Measurements from ENCODE around the gene FOXP1.
A peak's percentile ranks its signal among the peaks of the same experiment; 100 is the strongest.

Gene FOXP1

DNA sequence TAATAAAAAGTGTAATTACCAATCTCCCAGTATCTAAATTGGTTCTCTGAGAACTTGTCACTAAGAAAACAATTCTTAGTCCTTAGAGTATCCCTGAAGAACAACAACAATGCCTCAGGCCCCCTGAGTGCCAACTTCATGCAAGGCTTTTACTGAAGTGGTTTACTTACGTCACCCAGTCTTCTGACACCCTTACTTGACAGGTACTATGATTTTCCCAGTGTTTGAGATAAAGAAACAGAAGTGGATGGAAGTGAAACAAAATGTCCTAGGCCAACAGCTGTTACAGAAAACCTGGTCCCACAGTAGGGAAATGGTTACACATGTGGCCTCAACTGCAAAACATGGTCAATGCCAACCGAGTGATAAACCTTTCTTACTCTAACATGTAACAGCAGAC lies 331.1 kb downstream of the FOXP1 start:
- no peak for ATAC-seq

DNA sequence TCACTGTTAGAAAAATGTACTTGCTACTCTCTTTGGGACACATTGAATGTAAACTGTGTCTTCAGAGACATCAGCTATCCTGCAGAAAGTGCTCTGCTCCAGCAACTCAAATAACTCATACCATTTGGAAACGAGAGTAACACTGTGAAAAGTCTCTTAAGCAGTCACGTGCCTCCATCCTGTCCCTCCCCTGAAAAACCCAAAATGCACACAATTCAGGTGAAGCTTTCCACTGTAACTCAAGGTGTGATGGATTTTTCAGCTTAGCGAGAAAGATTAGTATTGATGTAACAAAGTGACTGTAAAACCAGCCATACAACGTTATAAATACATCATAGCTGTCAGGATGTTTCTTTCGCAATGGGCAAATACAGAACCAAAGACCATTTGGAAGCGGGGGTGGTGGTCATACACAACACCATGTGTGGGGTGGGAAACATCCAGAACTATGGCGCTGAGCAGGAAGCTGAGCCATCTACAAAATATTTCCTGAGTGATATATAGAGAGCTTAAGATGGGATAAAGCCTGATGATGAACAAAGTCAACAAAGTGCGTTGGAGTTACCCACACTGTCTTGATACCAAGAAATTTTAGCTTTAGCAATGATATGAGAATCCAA lies 332.3 kb downstream of the FOXP1 start:
- no peak for ATAC-seq

DNA sequence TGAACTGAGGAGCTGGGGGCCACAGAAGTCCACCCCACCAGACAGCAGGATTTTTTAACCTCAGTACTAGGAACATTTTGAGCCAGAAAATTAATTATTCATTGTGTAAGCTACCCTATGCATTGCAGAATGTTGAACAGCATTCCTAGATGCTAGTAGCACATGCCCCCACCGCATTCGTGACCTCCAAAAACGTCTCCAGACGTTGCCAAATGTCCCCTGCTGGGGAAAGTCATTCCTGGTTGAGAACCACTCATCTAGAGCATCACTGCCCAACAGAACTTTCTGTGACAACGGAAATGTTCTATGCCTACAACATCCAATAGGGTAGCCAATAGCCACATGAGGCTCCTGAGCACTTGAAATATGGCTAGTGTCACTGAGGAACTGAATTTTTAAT lies 333.5 kb downstream of the FOXP1 start:
- no peak for ATAC-seq

DNA sequence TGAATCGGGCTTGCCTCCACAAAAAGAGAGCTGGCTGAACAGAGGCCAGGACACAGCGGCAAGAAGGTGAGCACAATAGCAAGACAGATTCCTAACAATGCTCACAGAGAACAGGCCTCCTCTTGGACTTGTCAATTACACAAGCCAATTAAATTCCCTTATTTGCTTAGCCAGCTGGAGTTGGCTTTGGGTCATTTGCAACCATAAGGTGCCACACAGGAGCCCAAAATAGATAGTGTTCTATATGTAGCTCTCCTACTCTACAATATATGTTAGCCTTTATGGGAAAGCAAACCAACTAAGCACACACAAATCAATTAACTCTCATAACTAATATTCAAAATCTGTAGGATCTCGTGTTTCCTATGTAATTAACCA lies 335.6 kb downstream of the FOXP1 start:
- ATAC-seq: no peak

DNA sequence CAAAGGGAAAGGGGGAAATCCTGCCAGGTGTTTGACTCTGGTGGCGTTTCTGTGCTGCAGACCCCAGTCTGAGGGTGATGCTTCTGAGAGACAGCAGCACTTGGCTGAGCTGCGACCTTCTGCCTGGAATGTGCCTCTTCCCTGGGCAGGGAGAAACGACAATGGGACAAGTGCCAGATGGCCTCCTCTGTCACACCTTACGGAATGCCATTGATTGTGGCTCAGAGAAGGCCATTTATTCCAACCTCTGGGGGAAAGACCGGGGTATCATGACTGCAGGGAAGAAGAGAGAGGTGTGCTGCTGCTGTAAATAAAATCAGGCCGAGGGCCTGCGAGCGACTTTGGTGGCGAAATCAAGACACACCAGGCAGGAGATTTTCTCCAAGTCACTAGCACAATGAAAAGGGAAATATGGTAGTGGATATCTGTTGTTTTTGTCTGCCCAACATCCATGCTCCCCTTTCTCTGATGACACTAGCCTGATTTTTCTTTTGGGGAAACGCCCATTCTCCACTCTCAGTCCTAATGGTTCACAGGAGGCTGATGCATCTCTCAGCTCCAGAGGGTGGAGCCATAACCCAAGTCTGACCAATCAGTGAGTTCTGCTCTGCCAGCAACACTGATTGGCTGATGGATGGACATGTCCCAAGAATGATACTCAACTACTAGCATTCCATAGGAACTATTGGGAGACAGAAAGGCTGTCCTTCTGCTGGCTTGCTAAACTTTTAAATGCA lies 336.1 kb downstream of the FOXP1 start:
- no peak for ATAC-seq

DNA sequence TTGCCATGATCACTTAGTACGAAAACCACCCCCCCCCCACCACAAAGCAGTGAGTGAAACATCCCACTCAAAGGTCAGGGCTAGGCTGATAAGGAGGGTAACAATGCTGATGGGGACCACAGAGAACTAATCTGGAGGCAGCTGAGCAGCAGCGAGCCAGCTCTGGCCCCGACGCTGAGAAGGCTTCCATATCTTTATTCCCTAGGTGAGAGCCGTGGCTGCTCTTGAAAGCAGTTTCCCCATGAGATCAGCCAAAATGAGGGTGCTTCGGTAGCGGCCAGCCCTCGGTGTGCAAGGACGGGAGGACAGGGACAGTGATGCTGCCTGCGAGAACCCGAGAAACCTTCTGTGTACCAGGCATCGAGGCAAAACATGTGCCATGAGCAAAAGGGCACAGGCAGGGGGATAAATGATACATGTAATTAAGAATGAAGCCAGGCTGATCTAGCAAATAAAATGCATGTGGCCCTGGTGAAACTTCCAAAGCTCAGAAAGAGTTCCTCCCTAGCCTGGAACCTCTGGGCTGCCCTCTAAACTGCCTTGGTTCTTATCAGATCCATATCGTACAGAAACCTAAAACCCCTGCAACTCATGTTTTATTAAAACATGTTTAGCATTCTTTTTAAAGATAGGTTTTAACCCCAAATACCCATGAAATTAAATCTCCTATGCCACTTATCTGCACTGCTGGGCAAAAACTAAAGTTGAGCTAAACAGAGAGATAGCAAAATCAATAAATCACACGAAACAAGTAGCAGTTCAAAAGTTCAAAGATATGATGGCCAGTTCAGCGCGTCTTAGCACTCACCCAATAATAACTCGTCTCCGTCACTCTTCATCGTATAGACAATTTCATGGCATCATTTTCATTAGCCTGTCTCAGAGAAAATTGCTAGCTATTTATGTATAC lies 337.3 kb downstream of the FOXP1 start:
- ATAC-seq: peak in 1 of 2 donors; percentile 43

DNA sequence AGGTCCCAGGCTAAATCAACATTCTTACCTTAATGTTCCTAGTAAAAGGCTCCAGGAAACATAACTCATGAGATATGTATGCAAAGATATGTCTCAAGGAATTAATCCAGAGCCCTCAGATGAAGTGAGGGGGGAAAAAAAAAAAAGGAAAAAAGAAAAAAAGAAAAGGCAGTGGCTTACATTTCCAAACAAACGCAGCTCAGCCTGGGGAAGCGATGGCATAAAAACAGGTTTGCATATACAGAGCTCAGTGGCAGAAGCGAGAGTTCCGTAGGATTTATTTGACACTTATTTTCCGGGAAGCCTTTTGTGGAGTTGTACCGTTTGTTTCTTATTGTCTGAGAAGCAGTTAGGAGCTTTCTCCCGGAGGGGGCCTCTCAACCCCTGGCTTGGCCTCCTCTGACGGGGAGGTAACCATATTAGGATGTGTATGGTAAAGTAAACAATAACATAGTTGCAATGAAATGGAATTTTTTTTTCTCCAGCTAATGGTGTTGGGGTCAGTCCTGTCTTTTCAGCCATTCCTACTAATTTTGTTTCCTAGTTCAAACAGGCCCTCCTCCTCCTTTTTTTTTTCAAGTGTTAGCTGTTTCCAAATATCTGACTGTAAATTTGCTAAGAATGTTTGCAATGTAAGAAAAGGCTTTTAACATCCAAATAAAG lies 338.6 kb downstream of the FOXP1 start:
- ATAC-seq: no peak

DNA sequence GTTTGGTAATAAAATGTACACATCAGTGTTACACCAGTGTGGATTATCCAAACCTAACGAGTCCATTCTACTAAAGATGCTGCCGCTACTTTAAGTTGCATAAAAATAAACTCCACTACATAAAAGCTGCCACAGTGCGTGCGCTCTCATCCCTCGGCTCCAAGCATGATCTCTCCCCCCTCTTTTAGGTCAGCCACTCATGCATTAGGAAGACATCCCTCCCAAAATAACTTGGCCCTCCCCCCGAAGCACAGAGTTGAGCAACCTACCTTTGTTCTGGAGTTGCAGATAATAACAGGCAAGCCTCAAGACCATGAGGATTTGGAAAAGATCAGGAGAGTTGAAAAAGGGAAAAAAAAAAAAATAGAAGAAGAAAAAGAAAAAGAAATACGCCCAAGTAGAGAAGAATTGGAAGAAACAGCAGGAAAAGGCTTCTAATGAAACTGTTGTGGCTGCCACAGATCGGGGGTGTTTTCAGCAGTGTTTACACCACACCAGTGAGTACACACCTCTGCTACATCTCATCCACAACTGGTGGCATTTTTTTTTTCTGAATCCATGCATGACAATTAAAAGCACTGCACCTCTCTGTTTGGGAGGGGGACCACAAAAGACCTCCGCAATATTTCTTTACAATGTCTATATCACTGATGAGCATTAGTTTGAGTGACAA lies 339.2 kb downstream of the FOXP1 start:
- ATAC-seq: no peak

DNA sequence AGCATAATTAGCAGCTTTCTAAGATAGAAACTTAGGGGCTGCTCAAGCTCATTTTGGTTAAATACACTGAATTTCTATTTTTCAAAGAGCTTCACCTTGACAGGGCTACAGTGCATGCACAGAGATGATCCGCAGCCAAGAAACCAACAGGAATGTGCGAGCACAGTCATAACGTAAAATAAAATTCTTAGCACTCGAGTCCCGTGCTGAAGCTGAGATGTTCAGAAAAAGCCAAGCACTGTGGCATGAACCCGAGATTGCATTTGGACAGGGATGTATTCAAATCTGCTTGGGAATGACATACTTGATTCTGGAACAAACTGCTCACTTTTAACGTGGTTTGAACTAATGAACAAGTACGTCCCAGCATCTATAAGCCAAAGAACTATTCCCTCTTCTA lies 340.3 kb downstream of the FOXP1 start:
- ATAC-seq: no peak

DNA sequence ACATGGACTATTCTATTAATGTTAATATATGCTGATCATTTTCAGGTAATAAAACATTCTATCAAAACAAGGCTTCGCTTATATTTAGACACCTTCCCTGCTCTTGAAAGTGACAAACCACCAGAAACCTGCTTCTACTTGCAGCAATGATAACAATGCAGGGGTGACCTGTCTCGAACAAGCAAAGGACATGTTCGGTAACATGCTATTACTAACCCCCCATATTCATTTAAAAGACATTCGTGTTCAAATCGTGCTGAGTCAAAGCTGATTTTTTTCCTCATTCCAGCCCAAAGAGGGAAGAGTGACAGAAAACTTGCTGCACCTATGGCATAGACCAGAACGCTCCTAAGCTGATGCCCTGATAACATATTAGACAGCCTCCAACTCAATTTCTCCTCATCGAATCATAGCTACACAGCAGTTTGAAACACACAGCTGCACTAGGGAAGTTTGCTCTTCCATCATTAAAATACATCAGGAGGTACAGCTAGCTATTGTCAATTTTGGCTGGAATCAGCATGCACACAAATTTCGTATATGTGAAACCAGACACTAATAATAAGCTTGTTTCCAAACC lies 341.5 kb downstream of the FOXP1 start:
- no peak for ATAC-seq

DNA sequence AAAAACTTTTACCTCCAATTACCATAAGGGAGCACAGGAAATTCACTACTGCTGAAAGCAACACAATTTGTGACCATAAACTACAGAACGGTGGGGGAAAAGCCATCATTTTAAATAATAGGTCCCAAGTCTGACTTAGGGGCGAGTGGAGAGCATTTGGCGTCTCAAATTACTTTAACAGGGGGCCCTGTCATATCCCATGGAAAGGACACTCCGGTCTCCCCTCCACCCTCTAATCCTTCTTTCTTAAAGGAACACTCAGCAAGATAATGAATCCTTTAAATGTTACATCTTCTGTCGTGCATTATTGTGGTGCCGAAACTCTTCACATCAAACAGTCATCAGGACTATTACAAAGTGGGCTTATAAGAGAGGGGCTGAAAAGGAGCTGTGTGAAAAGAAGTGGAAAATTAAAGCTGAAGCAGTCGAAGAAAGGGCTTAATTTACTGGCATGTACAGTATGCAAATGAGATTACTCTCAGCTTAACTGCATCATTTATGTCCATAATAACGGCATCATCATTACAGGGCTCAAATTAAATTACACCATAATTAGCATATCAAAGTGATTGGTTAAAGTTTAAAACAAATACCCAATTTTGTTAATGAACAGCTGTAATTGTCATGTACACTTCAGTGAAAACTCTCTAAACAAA lies 342.2 kb downstream of the FOXP1 start:
- no peak for ATAC-seq

DNA sequence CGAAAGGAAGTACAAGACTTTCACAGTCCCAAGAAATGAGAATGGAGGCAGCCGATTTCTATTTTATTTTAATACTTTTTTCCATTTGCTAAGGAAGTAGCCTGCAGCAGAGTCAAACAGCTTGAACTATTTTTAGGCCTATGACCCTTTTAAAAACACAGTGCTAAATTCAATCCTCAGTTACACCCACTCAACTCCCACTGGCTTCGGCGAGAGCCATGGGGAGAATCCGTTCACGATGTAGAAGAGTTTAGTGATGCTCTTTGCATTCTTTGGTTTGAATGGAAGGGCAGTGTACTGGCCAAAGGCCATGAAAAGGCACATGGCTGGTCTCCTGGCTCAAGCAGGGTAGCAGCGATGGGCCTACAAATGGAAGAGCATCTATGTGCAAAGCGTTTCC lies 343.5 kb downstream of the FOXP1 start:
- ATAC-seq: no peak

DNA sequence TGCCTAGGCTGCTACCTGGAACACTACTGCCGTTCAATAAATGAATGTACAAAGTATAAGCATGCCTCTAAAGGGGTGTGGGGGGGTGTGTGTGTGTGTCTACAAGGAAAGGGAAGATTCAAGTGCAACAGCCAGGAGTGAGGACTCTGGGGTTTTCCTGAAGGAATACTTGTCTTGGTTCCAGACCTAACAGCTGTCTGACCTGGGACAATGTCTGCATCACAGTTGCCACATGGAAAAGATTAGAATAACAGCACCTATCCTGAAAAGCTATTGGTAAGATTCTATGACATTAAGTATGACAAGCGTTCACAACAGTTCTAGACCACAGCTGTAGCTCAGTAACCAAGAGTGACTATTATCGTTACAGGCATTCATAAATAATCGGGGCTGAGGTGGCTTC lies 345.2 kb downstream of the FOXP1 start:
- peak in 1 of 2 donors; percentile 10 for ATAC-seq

DNA sequence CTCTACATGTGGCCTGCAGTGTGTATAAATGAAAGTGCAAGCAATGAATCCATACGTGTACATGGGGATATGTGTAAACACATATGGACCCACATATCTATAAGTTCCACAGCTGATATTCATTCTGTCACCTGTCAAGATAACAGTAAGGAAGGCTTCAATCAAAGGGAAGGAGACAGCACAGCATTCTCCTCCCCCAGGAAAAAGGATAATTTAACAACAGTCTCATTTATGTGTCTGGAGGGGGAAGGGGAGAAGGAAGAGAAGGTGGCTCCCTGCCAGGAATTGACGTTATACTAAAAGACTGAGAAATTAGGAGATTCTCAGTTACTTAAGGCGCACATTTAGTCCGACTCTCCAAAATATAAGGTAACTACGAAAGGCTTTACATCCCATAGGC lies 345.9 kb downstream of the FOXP1 start:
- no peak for ATAC-seq

DNA sequence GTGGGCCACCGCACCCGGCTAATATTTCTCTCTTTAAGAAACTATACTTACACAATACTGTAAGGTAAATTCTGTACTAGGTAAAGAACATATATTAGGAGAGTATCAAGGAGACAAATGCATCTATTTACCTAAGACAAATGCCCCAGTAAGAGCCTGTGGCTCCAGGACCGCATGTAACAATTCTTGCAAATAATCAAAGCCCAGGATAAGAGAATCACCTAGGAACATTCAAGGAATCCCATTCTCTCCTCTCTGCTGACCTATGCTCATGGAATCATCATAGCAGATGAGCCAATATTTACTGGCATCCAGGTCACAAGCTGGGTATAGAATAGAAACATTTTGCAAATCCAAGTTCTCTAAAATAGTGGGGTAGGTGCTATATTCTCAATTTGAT lies 347.7 kb downstream of the FOXP1 start:
- no peak for ATAC-seq

DNA sequence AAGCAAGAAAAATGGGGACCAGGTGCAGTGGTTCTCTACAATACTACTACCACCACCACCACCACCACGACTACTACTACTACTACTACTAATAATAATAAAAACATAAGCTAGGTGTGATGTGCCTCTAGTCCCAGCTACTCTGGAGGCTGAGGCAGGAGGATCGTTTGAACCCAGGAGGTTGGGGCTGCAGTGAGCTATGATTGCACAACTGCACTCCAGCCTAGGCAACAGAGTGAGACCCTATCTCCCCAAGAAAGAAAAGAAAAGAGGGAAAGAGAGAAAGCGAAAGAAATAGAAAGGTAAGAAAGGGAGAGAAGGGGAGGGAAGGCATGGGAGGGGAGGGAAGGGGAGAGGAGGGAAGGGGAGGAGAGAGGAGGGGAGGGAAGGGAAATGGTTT lies 350.6 kb downstream of the FOXP1 start:
- ATAC-seq: no peak

DNA sequence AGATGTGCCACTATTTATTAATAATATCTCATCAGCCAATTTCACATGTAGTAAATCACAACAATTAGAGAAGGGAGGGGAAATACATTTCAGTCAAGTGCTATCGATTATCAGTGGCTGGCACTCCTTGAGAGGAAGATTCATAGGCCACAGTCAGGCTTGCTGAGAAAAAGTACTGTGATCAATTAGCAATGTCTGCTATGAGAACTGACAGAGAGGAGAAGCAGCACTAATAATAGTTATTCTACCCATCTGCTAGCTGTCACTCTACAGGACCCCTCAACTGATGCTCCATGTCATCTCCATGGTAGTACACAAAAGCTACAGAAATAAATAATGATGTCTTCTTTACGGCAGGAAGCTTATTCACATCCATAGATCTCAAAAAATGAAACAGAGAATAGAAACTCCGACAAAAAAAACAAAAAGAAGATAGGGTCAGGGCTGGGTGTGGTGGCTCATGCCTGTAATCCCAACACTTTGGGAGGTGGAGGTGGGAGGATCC lies 351.3 kb downstream of the FOXP1 start:
- ATAC-seq: peak in 1 of 2 donors; percentile 7

DNA sequence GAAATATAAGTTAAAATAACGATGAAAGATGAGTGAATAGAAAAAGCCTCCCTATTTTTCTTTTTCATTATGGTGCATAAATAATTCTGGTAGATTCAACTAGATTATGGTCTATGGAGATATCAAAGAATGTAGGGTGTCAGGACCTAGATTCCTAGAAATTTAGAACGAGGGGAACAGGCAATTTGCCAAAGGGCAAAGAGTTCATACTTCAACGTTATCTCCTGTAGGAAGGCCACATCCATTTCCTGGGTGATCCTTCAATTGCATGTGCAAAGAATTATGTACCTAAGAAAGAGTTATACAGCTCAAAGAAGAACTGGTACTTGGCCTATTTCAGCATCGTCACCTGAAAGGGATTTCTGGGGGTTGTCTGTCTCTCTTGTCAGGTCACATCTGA lies 351.8 kb downstream of the FOXP1 start:
- ATAC-seq: no peak

DNA sequence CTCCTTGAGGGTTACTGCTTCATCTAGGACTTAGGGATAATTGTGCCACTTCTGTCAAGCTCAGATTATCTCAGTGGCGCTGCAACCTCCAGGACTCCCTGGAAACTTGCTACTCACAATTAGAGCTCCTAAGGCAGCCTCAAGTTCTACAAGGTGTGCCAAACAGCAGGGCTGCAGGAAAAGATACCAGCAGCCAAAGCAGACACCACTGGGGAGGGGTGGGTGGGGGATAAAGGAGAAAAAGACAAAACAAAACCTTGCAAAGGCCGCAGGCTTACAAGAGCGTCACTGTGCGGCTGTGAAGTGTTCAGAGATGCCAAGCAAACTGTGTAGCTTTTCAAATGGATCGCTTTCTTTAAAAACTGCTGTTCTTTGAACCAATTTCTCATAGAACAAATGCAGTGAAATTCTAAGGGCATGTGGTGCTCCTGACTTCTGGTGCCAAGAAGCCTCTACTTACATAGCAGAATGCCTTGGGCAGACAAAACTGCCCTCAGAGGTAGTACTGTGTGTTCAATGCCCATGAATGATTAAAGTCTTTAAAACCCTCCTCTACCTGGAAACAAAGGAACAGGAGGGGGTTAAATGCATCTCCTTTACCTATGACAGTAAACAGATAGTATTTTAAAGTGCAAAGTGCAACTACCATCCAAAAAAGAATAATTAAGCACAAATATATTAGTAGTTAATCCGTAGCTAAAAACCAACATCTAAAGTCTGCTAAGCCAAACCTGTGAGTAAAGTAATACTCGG lies 353.4 kb downstream of the FOXP1 start:
- no peak for ATAC-seq

DNA sequence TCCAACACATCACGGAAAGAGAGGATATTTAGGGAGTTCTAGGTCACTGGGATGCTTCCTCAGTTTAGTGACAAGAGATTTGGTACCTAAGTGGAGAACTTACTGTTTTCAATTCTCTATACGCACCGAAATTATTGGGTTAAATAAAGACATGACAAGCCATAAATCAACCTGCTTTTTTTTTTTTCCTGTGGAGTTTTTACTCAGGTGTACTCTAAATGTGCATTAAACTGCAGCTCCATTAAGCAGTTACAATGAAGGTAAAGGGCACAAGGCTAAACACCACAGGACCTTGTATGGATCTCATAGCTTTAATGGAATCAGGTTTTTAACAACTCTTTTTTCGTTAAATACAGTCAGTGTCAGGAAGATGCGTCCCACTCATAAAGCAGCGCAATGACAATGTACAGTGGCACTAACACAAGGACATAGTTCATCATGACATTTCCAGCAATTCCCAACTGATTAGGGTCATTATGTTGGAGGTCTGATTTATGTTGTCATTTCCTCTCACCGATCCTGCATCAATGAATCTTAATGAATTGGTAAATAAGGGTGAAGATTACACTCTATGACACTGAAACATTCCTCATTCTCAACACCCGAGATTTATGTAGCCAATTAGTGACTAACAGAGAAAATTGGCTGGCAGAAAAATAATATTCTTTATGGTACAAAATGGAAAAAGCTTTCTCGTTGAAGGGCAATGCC lies 355.2 kb downstream of the FOXP1 start:
- ATAC-seq: no peak

Data from activated CD4-positive, CD25-positive, alpha-beta regulatory T cell treated with anti-CD3 and anti-CD28 coated beads, Interleukin-2, amount 50 U/mL, for 24 hours (primary cell).